HG03103 (cell line): ENCODE measurements around the gene HNRNPL.
"Not testable (repeated sequence)": the region's sequence is repeated elsewhere in the genome, so short reads cannot be mapped to it uniquely, and the experiment has no call there.

Experiments used
- ATAC-seq: cut with Tn5 transposase; IDR thresholded peaks from one replicate; pipeline ENCODE4 v1.9.1; 2021; ENCODE audit warnings: low read depth; ENCODE audit not compliant: unreplicated experiment

HNRNPL gene

DNA sequence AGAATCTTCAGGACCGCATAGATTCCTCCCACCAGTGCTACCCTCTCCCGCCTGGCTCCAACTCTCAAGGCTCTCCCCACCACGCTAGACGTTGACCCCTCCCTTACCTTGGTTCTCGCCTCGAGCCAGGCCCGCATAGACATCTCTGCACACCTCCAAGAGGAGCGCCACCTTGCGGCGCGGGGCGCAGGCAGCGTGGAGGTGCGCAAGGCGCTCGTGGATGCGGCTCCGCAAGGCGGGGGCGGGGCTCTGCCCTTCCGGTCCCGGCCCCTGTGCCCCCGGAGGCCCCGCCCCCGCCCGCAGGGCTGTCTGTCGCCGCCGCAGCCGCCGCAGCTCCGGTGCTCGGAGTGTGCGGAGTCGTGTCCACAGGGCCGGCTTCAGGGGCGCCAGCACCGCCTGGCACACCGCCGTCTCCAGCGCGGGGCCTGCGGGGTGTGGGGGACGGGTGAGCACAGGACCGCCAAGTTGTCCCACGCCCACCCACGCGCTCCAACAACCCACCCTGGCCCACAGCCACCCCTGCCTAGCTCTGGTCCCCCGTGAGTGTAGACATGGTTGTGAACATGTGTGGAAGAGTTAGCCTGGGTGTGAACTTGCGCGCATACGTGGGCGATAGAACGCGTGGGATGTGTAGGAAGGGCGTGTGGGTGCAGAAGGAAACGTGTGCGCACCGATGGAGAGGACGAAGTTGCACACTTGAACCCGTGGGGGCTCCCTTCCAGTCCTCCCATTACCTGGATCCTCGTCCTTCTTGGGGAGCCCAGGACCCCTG, 20.2 kb upstream of the HNRNPL start:
- peak; percentile 64 for ATAC-seq

DNA sequence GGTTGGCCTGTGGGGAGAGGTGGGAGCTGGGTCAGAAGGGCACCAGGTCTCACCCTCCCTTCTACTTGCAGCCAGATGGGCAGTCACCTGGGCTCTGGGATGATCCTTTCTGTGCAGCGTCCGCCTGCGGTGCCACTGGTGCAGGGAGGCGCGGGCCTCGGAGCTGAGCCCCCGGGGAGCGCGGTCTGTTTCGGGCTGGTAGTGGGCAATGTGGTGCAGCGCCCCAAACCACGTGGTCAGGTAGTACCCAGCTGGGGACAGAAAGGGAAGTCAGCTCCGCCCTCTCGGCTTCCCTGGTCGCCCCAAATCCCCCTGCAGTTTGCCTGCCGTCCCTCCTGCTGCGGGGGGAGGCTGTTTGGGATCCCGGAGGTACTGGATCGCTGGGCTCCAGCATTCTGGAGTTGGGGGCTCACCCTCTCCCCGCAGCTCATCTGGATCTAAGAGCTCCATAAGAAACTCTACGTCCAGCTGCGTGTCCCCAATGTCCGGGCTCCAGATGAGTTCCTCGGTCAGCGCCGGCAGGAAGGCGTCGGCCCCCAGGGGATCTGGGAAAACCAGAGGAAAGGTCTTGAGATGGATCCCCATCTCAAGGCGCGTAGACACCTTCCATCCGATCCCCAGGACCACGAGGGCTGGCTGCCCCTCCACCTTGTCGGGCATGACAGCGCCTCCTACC, 19.5 kb upstream of the HNRNPL start:
- no peak for ATAC-seq

DNA sequence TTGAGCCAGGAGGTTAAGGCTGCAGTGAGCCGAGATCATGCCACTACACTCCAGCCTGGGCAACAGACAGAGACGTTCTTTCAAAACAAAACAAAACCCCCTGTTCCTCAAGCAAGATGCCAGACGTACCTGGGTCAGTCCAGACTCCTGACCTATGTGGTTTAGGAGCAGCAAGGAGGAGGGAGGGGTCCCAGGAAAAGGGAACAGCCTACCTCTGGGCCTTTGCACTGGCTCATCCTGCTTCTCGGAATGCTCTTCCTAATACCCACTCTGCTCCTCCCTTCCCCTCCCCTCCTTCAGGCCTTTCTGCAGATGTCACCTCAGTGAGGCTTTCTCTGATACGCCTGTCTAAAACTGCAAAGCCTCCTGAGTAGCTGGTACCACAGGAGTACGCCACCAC, 18.8 kb upstream of the HNRNPL start:
- ATAC-seq = no peak

DNA sequence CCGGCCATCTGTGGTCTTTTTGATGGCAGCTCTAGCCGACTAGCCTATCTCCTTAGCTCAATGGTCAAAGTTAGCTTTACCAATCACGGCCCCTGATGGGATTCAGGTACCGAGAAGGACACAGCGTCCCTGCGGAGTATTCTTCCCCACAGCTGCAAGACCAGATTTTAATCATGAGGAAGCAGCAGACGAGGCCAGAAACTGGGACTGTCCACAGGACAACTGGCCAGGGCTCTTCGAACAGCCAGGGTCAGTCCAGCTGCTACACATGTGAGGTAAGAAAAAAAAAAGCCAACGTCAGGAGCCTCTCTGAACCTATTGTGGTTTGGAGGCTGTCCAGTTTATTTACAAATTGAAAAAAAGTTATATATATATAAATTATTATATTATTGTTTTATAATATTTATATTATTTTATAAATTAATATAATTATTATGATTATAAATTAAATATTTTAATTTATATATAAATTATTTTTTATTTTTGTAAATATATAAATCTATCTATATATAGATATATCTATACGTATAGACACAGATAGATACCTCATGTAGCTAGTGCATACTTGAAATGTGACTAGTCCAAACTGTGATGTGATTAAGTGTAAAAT, 17.5 kb upstream of the HNRNPL start:
- no peak for ATAC-seq

DNA sequence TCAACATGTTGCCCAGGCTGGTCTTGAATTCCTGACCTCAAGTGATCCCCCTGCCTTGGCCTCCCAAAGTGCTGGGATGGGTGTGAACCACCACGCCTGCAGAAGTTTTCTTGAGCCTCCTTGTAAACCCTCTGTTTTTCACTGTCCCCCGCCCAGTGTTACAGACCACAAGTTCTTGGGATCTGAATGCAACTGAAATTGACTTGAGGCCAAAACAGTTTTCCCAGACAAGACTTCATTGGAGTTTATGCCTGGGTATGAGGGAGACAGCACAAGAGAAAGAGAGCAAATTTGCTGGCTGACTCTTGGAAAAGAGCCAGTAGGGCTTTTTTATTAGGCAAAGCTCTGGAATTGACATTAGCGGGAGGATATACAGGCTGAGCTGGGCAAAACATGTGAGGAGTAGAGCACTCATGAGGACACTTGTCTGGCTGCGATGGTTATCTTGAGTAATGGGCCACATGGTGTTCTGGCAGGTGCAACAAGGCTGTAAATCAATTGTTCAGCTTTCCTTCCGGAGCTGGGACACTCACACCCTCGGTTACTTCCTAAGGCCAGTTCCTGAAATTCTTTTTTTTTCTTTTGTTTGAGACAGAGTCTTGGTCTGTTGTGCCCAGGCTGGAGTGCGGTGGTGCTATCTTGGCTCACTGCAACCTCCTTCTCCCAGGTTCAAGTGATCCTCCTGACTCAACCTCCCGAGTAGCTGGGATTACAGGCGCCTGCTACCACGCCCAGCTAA, 12.7 kb upstream of the HNRNPL start:
- ATAC-seq = no peak

DNA sequence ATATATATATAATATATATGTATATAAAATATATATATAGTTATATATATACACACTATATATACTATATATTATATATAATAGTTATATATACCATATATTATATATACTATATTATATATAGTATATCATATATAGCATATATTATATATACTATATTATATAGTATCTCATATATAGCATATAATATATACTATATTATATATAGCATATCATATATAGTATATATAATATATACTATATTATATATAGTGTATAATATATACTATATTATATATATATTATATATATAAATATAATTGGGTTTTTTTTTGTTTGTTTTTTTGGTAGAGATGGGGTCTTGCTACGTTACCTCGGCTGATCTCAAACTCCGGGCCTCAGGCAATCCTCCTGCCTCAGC, 11.6 kb upstream of the HNRNPL start:
- ATAC-seq = no peak

DNA sequence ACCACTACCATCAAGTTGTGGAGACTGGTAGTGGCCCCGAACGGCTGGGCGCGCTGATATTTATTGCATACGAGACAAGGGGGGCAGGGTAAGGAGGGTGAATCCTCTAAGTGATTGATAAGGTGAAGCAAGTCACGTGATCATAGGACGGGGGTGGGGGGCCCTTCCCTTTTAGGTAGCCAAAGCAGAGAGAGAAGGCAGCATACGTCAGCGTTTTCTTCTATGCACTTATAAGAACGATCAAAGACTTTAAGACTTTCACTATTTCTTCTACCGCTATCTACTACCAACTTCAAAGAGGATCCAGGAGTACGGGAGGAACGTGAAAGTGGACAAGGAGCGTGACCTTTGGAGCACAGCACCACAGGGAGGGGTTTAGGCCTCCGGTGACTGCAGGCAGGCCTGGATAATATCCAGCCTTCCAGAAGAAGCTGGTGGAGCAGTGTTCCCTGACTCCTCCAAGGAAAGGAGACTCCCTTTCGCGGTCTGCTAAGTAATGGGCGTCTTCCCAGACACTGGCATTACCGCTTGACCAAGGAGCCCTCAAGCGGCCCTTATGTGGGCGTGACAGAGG, 9.9 kb upstream of the HNRNPL start:
- ATAC-seq = not testable (repeated sequence)

DNA sequence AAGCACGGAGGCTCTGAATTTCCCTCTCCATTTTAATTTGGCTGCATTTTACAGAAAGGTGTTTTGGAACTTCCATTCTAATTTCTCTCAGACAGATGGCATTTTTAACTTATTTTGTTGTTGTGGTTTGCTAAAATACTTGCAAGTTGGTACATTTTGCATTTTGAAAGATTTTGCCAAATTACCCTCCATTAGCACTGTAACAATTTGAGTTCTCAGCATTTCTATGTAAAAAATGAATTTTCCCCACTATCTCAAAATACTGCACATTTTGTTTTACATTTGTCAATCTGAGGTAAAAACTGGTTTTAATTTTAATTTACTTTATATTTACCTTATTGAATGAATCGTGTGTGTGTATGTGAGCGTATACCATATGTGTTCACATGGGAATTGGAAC, 7.0 kb upstream of the HNRNPL start:
- ATAC-seq = no peak

DNA sequence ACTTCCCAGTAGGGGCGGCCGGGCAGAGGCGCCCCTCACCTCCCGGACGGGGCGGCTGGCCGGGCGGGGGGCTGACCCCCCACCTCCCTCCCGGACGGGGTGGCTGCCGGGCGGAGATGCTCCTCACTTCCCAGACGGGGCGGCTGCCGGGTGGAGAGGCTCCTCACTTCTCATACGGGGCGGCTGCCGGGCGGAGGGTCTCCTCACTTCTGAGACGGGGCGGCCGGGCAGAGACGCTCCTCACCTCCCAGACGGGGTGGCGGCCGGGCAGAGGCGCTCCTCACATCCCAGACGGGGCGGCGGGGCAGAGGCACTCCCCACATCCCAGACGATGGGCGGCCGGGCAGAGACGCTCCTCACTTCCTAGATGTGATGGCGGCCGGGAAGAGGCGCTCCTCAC, 6.0 kb upstream of the HNRNPL start:
- ATAC-seq = not testable (repeated sequence)

DNA sequence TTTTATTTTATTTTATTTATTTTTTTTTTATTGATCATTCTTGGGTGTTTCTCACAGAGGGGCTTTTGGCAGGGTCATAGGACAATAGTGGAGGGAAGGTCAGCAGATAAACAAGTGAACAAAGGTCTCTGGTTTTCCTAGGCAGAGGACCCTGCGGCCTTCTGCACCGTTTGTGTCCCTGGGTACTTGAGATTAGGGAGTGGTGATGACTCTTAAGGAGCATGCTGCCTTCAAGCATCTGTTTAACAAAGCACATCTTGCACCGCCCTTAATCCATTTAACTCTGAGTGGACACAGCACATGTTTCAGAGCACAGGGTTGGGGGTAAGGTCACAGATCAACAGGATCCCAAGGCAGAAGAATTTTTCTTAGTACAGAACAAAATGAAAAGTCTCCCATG, 5.2 kb upstream of the HNRNPL start:
- not testable (repeated sequence) for ATAC-seq

DNA sequence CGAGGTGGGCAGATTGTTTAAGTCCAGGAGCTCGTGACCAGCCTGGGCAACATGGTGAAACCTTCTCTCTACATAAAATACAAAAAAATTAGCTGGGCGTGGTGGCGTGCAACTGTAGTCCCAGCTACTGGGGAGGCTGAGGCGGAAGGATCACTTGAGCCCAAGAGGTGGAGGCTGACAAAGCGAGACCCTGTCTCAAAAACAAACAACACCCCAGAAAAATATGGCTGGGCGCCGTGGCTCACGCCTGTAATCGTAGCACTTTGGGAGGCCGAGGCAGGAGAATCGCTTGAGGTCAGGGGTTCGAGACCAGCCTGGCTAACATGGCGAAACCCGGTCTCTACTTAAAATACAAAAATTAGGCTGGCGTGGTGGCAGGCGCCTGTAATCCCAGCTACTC, 3.4 kb upstream of the HNRNPL start:
- ATAC-seq = no peak

DNA sequence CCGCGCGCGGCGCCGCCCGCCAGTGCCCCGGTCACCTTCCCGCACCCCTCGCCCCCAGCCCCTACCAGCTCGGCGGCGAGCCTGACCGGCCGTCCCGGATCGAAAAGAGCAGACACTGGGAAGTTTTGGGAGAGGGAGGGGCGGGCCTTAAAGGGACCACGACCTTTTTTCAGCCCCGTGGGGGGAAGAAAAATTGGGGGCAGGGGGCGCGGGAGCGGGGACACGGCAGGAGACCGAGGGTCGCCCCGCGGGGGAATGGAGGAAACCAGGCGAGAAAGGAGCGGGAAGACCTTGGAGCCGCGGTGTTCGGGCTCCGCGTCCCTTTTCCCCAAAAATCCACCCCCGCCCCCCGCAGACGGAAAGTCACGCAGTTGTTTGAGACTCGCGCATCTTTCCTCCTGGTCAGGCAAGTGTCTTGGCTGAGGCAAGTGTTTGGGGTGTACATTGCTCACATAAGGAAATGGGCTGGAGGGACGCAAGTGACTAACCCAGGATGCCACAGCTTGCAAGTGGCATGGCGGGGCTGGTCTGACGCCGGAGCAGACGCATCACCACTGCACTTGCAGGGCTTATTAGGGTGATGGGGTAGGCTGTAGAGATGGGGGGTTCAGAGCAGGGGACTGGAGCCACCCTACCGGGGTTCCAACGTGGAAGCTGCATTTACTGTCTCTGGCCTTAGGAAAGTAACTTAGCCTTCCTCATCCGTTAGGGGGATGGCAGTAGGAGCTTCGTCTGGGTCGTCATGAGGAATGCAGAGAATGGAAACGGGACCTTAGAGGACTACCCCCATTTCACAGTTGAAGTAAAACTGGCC, 2.7 kb upstream of the HNRNPL start:
- no peak for ATAC-seq

DNA sequence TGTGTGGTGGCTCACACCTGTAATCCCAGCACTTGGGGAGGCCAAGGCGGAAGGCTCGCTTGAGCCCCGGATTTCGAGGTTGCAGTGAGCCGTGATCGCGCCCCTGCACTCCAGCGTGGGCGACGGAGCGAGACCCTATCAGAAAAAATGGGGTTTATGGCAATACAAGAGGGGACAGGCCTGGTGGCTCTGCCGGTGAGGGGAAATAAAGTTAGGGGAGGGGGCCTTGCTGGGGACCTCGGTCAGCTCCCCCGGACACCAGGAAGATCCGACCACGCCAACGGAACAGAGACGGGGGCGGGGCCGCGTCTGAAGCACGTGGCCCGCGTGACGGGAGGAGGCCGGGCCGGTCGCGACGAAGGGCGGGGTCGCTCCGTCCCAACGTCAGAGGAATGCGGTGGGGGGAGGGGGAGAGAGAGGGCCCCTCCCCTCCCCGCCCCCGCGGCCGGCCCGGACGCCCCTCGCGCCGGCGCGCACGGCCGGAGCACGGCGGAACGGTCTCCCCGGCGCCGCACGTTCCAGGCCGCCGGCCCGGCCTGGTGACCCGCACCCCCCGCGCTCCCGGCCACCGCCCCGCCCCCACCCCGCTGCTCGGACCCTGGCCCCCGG, 1.9 kb upstream of the HNRNPL start:
- no peak for ATAC-seq

DNA sequence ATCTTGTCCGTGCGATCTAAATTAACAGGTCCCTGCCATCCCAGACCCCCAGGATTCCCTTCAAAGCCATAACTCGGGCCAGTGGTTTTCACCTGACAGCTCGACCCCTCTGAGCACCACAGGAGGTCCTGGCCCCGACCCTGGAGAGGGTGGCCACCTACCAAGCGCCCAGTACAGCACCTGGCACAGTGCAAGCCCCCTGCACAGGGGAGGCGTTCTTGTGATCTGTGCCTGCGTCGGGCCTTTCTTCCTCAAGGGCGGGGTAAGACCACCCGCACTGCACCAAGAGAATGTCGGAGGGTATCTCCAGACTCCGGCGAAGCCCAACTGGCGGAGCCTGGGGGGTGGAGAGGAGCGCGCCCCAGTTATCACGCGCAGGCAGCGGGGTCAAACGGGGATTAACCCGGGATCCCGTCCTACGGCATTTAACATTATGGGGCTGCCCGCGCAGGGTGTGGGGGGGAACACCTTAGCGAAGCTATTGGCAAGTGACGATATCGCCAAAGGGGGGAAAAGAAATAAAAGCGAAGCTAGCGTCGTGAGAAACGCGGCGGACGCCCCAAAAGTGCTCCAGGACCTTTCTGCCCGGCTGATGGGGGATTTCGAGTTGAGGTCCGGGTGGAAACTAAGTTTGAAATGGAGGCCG, 1.3 kb upstream of the HNRNPL start:
- no peak for ATAC-seq

DNA sequence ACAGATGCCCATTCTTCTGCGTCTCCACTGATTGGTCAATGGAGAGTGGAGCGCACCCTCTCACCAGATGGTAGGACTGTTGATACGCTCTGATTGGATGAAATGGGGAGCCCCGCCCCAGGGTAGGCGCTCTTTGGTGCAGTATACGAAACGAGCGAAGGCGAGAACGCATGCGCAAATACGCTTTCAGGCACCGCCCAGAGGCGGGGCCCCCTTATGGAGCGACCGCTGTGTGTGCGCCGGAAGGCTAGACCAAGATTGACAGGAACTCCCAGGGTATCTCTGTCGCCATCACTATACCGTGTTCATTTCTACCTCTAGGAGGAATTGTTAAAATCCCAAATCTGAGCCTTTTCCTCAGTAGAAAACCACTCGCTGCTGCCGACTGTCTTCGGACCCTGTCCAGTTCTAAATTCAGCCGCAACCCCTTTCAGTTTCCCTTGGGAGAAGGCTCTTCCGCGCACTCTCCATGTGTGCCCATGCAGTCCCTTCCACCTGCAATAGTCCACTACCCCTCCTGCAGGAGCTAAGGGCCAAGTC, 720 bp upstream of the HNRNPL start:
- peak; percentile 49 for ATAC-seq

DNA sequence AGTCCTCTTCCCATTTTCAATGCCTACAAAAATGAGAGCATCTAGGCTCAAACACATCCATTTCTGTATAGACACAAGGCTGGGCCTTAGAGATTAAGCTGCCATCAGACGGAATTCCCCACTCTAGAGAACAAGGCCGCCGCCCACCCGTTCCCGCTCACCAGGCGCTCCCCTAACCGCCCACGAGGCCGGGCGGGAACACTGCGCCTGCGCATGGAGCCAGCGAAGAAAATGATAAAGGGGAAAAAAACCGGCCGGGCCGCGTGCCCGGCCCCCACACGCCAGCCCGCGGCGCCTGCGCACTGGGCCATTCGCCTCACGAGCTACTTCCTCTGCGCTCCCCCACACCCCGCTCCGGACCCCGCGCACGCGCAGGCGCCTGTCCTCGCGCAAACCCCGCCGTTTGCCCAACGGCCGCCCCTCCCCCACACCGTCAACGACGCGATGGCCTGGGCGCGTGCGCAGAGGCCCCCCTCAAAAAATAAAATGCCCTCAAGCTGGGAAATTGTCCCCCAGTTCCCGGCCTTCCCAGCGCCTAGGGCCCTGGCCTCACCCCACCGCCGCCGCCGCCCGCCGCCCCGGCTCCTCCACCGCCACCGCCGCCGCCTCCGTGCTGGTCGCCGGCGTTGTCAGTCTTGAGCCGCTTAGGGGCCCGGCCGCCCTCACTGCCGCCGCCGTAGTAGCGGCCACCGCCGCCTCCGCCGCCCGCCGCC, 483 bp downstream of the HNRNPL start:
- peak; percentile 21 for ATAC-seq

DNA sequence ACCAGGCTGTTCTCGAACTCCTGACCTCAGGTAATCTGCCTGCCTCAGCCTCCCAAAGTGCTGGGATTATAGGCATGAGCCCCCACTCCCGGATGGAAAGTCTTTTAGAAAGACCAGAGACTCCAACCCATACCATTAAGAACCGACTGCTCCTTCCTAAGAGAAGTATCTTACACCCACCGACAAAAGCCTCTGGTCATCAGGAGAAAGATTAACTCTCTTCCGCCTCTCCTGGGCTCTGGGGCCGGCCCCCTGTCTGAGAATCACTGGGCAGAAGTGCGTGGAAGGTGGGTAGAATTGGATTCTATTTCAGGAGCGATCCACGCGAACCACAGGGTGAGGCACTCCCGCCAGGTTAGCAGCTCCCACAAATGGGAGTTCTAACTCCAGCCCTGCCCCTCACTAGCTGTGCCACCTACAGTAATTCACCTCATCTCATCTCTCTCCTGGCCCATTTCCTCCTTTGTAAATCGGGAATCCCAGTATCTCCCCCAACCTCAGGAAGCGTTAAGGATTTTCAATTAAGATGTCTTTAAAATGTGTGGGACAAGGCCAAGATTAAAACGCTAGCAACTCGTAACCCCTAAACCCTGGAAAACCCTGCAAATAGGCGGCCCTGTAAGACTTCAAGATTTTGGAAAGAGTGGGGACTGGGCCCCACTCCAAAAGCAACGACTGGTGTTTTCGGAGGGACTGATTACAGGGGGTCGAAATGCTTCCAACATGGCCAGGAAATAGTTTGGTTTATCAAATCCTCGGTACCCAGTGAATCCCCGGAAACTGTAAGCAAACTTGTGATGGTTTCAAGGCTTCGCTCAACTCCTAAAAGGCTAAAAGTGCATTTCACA, 1.3 kb downstream of the HNRNPL start:
- no peak for ATAC-seq
